Erythroblast (primary cell): ENCODE results near the gene ADCY7.

ENCODE experiments used
- GATA1 ChIP-seq: IDR thresholded peaks from 2 replicates; pipeline ENCODE4 v1.6.1; 2011; ENCODE audit warnings: low read depth, mild to moderate bottlenecking, control low read depth, low read length, moderate library complexity
- POLR2A ChIP-seq: IDR thresholded peaks from 2 replicates; pipeline ENCODE4 v1.6.1; 2011; ENCODE audit warnings: mild to moderate bottlenecking, low read length

DNA sequence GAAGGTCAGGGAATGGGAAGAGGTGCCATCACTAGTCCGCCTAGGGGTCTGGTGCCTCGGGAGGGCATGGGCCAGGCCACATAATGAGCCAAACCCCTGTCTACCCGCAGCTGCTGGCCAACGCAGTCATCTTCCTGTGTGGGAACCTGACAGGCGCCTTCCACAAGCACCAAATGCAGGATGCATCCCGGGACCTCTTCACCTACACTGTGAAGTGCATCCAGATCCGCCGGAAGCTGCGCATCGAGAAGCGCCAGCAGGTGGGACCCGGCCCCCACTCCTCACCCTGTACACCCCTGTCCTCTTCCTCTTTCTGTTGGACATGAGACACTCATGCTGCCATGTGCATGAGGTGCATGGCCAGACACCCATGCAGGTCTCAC is 26.2 kb downstream of the ADCY7 start:
- no peak for TF ChIP-seq POLR2A
- TF ChIP-seq GATA1 = no peak
